CD4-positive, CD25-positive, alpha-beta regulatory T cell (primary cell): Measurements from ENCODE around the gene S100A3. TPM values are rescaled to one million over a fixed set of nuclear protein-coding genes. Genes with fewer than 3 reads are reported as not detected.

Source experiments
- ATAC-seq, 2 donors: fragments of 150-1000 bp; cut with Tn5 transposase; one replicate each; pipeline ENCODE4 v1.10.0; 2021; ENCODE audit warnings: low read depth in 2 of 2, moderate number of reproducible peaks in 2 of 2, moderate library complexity in 1 of 2
- DNase-seq, 3 donors: peaks; one replicate each; pipeline versions ENCODE4 v3.0.0 to v3.0.0-alpha.2; 2012 to 2022; ENCODE audit warnings: mixed read lengths in 1 of 3
- H3K27ac ChIP-seq: one replicate; pipeline ENCODE4 v1.7.0; 2013; ENCODE audit warnings: mild to moderate bottlenecking, low read length; ENCODE audit not compliant: insufficient read depth, poor library complexity, severe bottlenecking
- H3K27me3 ChIP-seq: one replicate; pipeline ENCODE4 v1.7.0; 2013; ENCODE audit warnings: low read length; ENCODE audit not compliant: control insufficient read depth, insufficient read depth
- H3K36me3 ChIP-seq: one replicate; pipeline ENCODE4 v1.7.0; 2013; ENCODE audit warnings: mild to moderate bottlenecking, low read length, moderate library complexity; ENCODE audit not compliant: control insufficient read depth, insufficient read depth
- H3K4me1 ChIP-seq: 2 replicates; pipeline ENCODE4 v1.7.0; 2013; ENCODE audit warnings: mild to moderate bottlenecking, low read length; ENCODE audit not compliant: insufficient read depth, control insufficient read depth, poor library complexity, severe bottlenecking
- H3K4me3 ChIP-seq: one replicate; pipeline ENCODE4 v1.7.0; 2013; ENCODE audit warnings: low read depth, mild to moderate bottlenecking, low read length, moderate library complexity
- H3K9me3 ChIP-seq, 2 experiments: 1 replicate in 1 of 2; 2 replicates in 1 of 2; pipeline ENCODE4 v1.7.0; 2013; ENCODE audit warnings: low read length in 2 of 2, mild to moderate bottlenecking in 1 of 2, moderate library complexity in 1 of 2; ENCODE audit not compliant: control insufficient read depth in 2 of 2
- H3K27ac Mint-ChIP-seq, 3 donors: one replicate each; pipeline ENCODE4 v1.8.0; 2020 to 2022; ENCODE audit warnings: mild to moderate bottlenecking in 3 of 3, mixed read lengths in 3 of 3, moderate library complexity in 2 of 3
- H3K27me3 Mint-ChIP-seq: one replicate; pipeline ENCODE4 v1.8.0; 2022; ENCODE audit warnings: mild to moderate bottlenecking, mixed read lengths
- H3K36me3 Mint-ChIP-seq: one replicate; pipeline ENCODE4 v1.8.0; 2020; ENCODE audit warnings: mixed read lengths
- H3K4me1 Mint-ChIP-seq, 4 donors: one replicate each; pipeline ENCODE4 v1.8.0; 2020 to 2022; ENCODE audit warnings: mixed read lengths in 4 of 4, mild to moderate bottlenecking in 1 of 4
- H3K4me3 Mint-ChIP-seq, 4 donors: one replicate each; pipeline ENCODE4 v1.8.0; 2020 to 2022; ENCODE audit warnings: mild to moderate bottlenecking in 4 of 4, mixed read lengths in 4 of 4, moderate library complexity in 3 of 4
- H3K9me3 Mint-ChIP-seq, 7 donors: one replicate each; pipeline ENCODE4 v1.8.0; 2020 to 2022; ENCODE audit warnings: mixed read lengths in 7 of 7, mild to moderate bottlenecking in 3 of 7, moderate library complexity in 2 of 7
- polyA plus RNA-seq, 4 donors: library from polyadenylated mRNA; unstranded; fragments of 300-500 nt; fragmentation: Illumina TruSeq; gene quantifications; one replicate each; pipeline ENCODE4 v1.2.3, GENCODE V29; 2021
- total RNA-seq: library from RNA; stranded (reverse); gene quantifications from one replicate; pipeline ENCODE4 v1.2.3, GENCODE V29; 2022

S100A3 gene
- total and polyA plus RNA-seq, 5 donors from 2014 or later = not detected

- ATAC-seq (peak; percentile 44 to 54), DNase-seq (peak in 2 of 3 donors; percentile 51 to 83)
- Histone ChIP-seq H3K36me3 (peaks cover 6% of the 10 kb centered on the region), H3K4me3 (peak within 1 kb of the TSS; percentile 90), H3K27ac (peak within 1 kb of the TSS; percentile 96), H3K27me3 (no peaks in the 10 kb centered on the region), H3K9me3 (no peaks in the 10 kb centered on the region), H3K4me1 (peaks cover 66% of the 10 kb centered on the region)
- peaks cover 13% of the 10 kb centered on the region for H3K36me3 Mint-ChIP-seq
- H3K4me1 Mint-ChIP-seq = peaks cover 23 to 89% (median 68%) of the 10 kb centered on the region in 4 donors
- no peaks in the 10 kb centered on the region for H3K9me3 Mint-ChIP-seq
- peaks cover 4% of the 10 kb centered on the region for H3K27me3 Mint-ChIP-seq
- peak within 1 kb of the TSS; percentile 97 to 98 (median 97) for H3K27ac Mint-ChIP-seq
- H3K4me3 Mint-ChIP-seq = peak within 1 kb of the TSS; percentile 93 to 99 (median 96)
Measured at GRCh38 chr1:153535242-153536011, 13.6 kb downstream of the S100A3 start, which contains the start of gene S100A6. Gene S100A6, minus strand, starts transcription at chr1:153535991. Its CDS starts 652 bp downstream, at chr1:153535339.

GRCh38 chr1:153534925-153535241 is 14.2 kb downstream of the S100A3 start:
- Histone ChIP-seq H3K4me3 (peak overlapping the region; percentile 90), H3K4me1 (peaks cover 61% of the 10 kb centered on the region), H3K36me3 (peaks cover 6% of the 10 kb centered on the region), H3K27me3 (no peaks in the 10 kb centered on the region), H3K27ac (peak overlapping the region; percentile 96), H3K9me3 (no peaks in the 10 kb centered on the region)
- H3K4me1 Mint-ChIP-seq = peaks cover 23 to 85% (median 63%) of the 10 kb centered on the region in 4 donors
- H3K27ac Mint-ChIP-seq = peak overlapping the region; percentile 96 to 97 (median 97)
- no peaks in the 10 kb centered on the region for H3K9me3 Mint-ChIP-seq
- H3K27me3 Mint-ChIP-seq = peaks cover 4% of the 10 kb centered on the region
- ATAC-seq (no peak), DNase-seq (no peak)
- H3K36me3 Mint-ChIP-seq = peaks cover 9% of the 10 kb centered on the region
- H3K4me3 Mint-ChIP-seq = peak overlapping the region; percentile 93 to 99 (median 96)

DNA sequence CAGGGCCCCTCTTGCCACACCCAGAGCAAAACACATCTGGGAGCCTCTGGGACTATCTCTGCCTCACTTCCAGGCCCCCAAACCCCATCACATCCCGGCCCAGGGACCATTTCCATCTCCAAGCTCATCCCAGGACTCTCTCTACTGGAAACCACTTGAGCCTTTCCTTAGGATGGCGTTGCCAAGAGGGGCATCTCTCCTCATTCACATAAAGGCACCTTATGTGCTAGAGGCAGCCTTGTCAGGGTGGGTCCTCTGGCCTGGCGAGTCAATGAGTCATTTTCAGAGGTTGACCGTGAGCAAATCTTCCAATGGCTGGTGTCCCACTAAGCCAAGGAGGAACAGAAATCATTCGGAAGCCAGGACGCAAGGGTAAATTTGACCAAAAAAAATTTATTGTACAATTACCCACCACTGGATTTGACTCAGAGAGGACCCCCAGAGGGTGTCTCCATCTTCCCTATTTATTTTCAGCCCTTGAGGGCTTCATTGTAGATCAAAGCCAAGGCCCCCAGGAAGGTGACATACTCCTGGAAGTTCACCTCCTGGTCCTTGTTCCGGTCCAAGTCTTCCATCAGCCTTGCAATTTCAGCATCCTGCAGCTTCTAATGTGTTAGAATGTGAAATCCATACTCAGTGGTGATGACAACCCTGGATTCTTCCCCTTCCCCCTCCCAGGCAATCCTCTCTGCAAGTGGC is 14.7 kb downstream of the S100A3 start:
- peaks cover 9% of the 10 kb centered on the region for H3K36me3 Mint-ChIP-seq
- H3K4me3 ChIP-seq = peak overlapping the region; percentile 90
- H3K4me1 Mint-ChIP-seq = peaks cover 20 to 80% (median 58%) of the 10 kb centered on the region in 4 donors
- no peak for DNase-seq
- H3K27ac ChIP-seq = peak overlapping the region; percentile 96
- no peak for ATAC-seq
- no peaks in the 10 kb centered on the region for H3K9me3 Mint-ChIP-seq
- peak overlapping the region; percentile 96 to 97 (median 97) for H3K27ac Mint-ChIP-seq
- peaks cover 56% of the 10 kb centered on the region for H3K4me1 ChIP-seq
- no peaks in the 10 kb centered on the region for H3K9me3 ChIP-seq
- peaks cover 4% of the 10 kb centered on the region for H3K27me3 Mint-ChIP-seq
- no peaks in the 10 kb centered on the region for H3K27me3 ChIP-seq
- peak overlapping the region; percentile 93 to 99 (median 96) for H3K4me3 Mint-ChIP-seq
- peaks cover 6% of the 10 kb centered on the region for H3K36me3 ChIP-seq

- H3K27me3 ChIP-seq = no peaks in the 10 kb centered on the region
- H3K4me1 ChIP-seq = peaks cover 56% of the 10 kb centered on the region
- H3K9me3 ChIP-seq = no peaks in the 10 kb centered on the region
- H3K27ac Mint-ChIP-seq = peak overlapping the region; percentile 96 to 97 (median 97)
- H3K4me3 Mint-ChIP-seq = peak overlapping the region; percentile 93 to 99 (median 96)
- DNase-seq (peak in 1 of 3 donors; percentile 36), ATAC-seq (no peak)
- peaks cover 19 to 77% (median 57%) of the 10 kb centered on the region in 4 donors for H3K4me1 Mint-ChIP-seq
- H3K9me3 Mint-ChIP-seq = no peaks in the 10 kb centered on the region
- H3K4me3 ChIP-seq = peak overlapping the region; percentile 90
- peak overlapping the region; percentile 96 for H3K27ac ChIP-seq
- peaks cover 6% of the 10 kb centered on the region for H3K36me3 ChIP-seq
- H3K36me3 Mint-ChIP-seq = peaks cover 9% of the 10 kb centered on the region
- peaks cover 4% of the 10 kb centered on the region for H3K27me3 Mint-ChIP-seq
Measured at GRCh38 chr1:153533689-153534201, 15.3 kb downstream of the S100A3 start.

DNA sequence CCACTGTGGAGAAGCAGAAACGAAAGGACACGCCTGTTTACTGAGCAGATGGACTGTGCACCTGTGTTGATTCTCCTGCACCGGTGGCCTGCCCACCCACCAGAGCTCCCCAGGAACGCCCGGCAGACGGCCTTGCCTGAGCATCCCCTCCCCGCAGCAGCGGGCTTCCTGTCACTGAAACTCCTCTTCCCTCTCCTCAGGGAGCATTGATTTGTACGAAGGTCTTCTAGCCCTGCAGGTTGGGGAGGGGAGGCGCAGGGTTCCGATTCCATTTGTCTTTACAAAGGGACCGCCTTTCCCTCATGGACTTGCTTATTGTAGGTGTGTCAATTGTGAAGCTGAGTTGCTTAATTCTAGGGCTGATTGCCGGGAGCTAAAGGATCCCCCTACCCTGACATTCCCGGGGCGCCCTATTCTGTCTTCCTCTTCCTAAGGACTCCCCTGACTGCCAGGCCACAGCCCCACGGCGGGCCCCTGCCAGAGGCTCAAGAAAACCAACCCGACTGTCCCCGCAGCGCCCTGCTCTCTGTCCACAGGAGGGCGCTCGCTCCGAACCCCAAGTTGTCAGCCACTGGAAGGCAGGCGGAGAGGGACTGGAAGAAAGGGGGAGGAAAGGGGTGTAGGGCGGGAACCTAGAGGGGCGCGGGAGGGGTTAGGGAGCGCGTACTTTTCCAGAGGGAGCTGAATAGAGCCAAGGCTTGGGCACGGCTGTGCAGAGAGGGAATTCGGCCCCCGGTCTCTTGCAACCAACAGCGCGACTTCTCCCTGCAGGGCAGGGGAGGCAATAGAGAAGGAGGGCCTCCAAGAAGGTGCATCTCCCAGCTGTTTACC is 16.1 kb downstream of the S100A3 start:
- Mint-ChIP-seq H3K9me3 (no peaks in the 10 kb centered on the region), H3K4me1 (peaks cover 19 to 71% (median 55%) of the 10 kb centered on the region in 4 donors), H3K36me3 (peaks cover 9% of the 10 kb centered on the region), H3K27me3 (peaks cover 4% of the 10 kb centered on the region), H3K27ac (peak overlapping the region; percentile 96 to 97 (median 97)), H3K4me3 (peak overlapping the region; percentile 93 to 99 (median 96))
- Histone ChIP-seq H3K9me3 (no peaks in the 10 kb centered on the region), H3K4me3 (peak overlapping the region; percentile 90), H3K4me1 (peaks cover 56% of the 10 kb centered on the region), H3K27ac (peak overlapping the region; percentile 96), H3K36me3 (peaks cover 6% of the 10 kb centered on the region), H3K27me3 (no peaks in the 10 kb centered on the region)
- DNase-seq (peak; percentile 71 to 87 (median 77)), ATAC-seq (peak; percentile 15 to 32)

DNA sequence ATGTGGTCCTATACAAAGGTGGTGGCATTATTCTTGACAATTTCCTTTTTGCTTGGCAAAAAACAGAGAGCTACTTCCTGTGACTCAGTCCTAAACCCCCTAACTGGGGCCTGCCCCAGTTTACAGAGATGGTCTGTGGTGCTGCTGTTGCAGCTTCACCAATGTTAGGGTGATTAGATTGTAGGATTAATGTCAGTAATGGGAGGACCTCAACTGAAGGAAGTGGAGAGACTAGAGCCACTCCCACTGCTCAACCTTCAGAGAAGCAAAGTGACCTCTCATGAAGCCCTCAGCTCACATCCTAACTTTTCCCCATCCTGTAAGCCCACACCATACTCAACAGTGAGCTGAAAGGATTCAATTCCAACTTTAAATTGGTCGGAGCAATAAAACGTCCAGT is 16.9 kb downstream of the S100A3 start:
- no peaks in the 10 kb centered on the region for H3K9me3 ChIP-seq
- Mint-ChIP-seq H3K4me1 (peaks cover 19 to 64% (median 51%) of the 10 kb centered on the region in 4 donors), H3K27me3 (peaks cover 4% of the 10 kb centered on the region), H3K9me3 (no peaks in the 10 kb centered on the region), H3K4me3 (peak overlapping the region; percentile 93 to 99 (median 96)), H3K27ac (peak overlapping the region; percentile 96 to 97 (median 97)), H3K36me3 (peaks cover 9% of the 10 kb centered on the region)
- ATAC-seq = peak; percentile 44 to 46
- H3K36me3 ChIP-seq = peaks cover 6% of the 10 kb centered on the region
- peak overlapping the region; percentile 59 for H3K4me3 ChIP-seq
- H3K27ac ChIP-seq = peak overlapping the region; percentile 96
- no peaks in the 10 kb centered on the region for H3K27me3 ChIP-seq
- peak; percentile 30 to 86 (median 38) for DNase-seq
- peaks cover 56% of the 10 kb centered on the region for H3K4me1 ChIP-seq

DNA sequence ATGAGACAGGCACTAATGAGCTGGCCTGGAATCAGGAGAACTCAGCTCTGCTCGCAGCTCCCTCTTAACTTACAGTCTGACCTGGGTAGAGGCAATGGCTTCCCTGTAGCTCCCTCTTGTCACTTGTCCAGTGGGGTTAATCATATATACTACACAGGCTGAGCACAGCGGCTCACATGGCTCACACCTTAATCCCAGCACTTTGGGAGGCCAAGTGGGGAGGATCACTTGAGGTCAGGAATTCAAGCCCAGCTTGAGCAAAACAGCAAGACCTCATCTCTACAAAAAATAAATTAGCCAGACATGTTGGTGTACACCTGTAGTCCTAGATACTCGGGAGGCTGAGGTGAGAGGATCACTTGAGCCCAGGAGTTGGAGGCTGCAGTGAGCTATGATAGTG is 17.4 kb downstream of the S100A3 start:
- peak overlapping the region; percentile 96 for H3K27ac ChIP-seq
- Mint-ChIP-seq H3K4me1 (peaks cover 19 to 61% (median 48%) of the 10 kb centered on the region in 4 donors), H3K9me3 (no peaks in the 10 kb centered on the region), H3K27ac (peak overlapping the region; percentile 83 to 97 (median 96)), H3K27me3 (peaks cover 4% of the 10 kb centered on the region), H3K36me3 (peaks cover 9% of the 10 kb centered on the region), H3K4me3 (peak overlapping the region in 3 of 4 donors; percentile 36 to 93 (median 41))
- H3K36me3 ChIP-seq = peaks cover 6% of the 10 kb centered on the region
- H3K9me3 ChIP-seq = no peaks in the 10 kb centered on the region
- H3K4me1 ChIP-seq = peaks cover 52% of the 10 kb centered on the region
- H3K27me3 ChIP-seq = no peaks in the 10 kb centered on the region
- ATAC-seq = no peak
- DNase-seq = no peak
- no peak overlapping the region for H3K4me3 ChIP-seq
